Measurements from ENCODE around the gene CLCN1.

GRCh38 chr7:143334244-143334643 lies 18.3 kb downstream of the CLCN1 start:
- TF ChIP-seq EZH2 (IDR thresholded peaks at IDR 0.05; ENCODE audit: borderline replicate concordance, low read length) (no peak), CTCF (conservative IDR thresholded peaks at IDR 0.05 in 1 of 2, IDR thresholded peaks at IDR 0.05 in 1 of 2; ENCODE audit: extremely low read depth in 1 of 2, insufficient read depth in 1 of 2, low read depth in 1 of 2, low read length in 2 of 2) (no peak)

Data from mammary epithelial cell (primary cell).